HEK293 (cell line): Measurements from ENCODE around the gene TXNRD3.

ENCODE experiments used
- CTCF ChIA-PET: fragments of 350-600 bp; formaldehyde crosslinking; extraction: SDS; loops from one replicate; lab custom pipeline; 2021; ENCODE audit warnings: antibody characterized with exemption; lab: Yijun Ruan, JAX
- POLR2A ChIA-PET: fragments of 300-600 bp; formaldehyde crosslinking; extraction: SDS; loops from one replicate; lab custom pipeline; 2020; ENCODE audit warnings: antibody characterized with exemption, inconsistent platforms; lab: Yijun Ruan, JAX
- H3K27ac ChIP-seq: fragments of 200-500 bp; sonication (Bioruptor generic); 2 replicates; pipeline ENCODE4 v1.5.1; 2014; ENCODE audit warnings: low read depth, low read length, control low read depth, inconsistent platforms; ENCODE audit errors: extremely low read depth
- H3K36me3 ChIP-seq, 2 experiments: fragments of 200-500 bp in 1 of 2; sonication (Bioruptor generic) in 1 of 2; 1 replicate in 1 of 2; 2 replicates in 1 of 2; pipeline ENCODE4 v1.5.1; 2014 to 2017; ENCODE audit warnings: inconsistent platforms in 2 of 2, low read length in 2 of 2; ENCODE audit not compliant: control insufficient read depth in 2 of 2, insufficient read depth in 1 of 2
- H3K4me1 ChIP-seq: fragments of 200-500 bp; sonication (Bioruptor generic); 2 replicates; pipeline ENCODE4 v1.5.1; 2014; ENCODE audit warnings: mild to moderate bottlenecking, low read length, inconsistent platforms; ENCODE audit not compliant: control insufficient read depth, insufficient read depth
- H3K4me3 ChIP-seq: 2 replicates; pipeline ENCODE4 v1.5.1; 2011; ENCODE audit warnings: low read depth, mild to moderate bottlenecking, control low read depth, low read length, moderate library complexity
- H3K9me3 ChIP-seq: fragments of 200-500 bp; sonication (Bioruptor generic); 2 replicates; pipeline ENCODE4 v1.5.1; 2014; ENCODE audit warnings: low read depth, low read length, inconsistent platforms; ENCODE audit not compliant: control insufficient read depth, insufficient read depth
- GFI1B ChIP-seq: fragments of 450-650 bp; formaldehyde crosslinking; IDR thresholded peaks from 2 replicates; pipeline ENCODE4 v1.5.1; 2016; ENCODE audit warnings: missing biosample characterization, missing genetic modification characterization
- GLI4 ChIP-seq: fragments of 450-650 bp; formaldehyde crosslinking; IDR thresholded peaks from 2 replicates; pipeline ENCODE4 v1.5.1; 2016; ENCODE audit warnings: missing biosample characterization, missing genetic modification characterization
- GLIS2 ChIP-seq: fragments of 450-650 bp; formaldehyde crosslinking; IDR thresholded peaks from 2 replicates; pipeline ENCODE4 v1.5.1; 2016; ENCODE audit warnings: missing biosample characterization, missing genetic modification characterization
- HOXA7 ChIP-seq: sonication (generic); formaldehyde crosslinking; IDR thresholded peaks from 2 replicates; pipeline ENCODE4 v1.8.1; 2022; ENCODE audit warnings: missing genetic modification reagents, borderline replicate concordance
- RBAK ChIP-seq: fragments of 450-650 bp; formaldehyde crosslinking; IDR thresholded peaks from 2 replicates; pipeline ENCODE4 v1.5.1; 2016; ENCODE audit warnings: missing biosample characterization, missing genetic modification characterization
- ZBTB48 ChIP-seq: fragments of 450-650 bp; formaldehyde crosslinking; IDR thresholded peaks from 2 replicates; pipeline ENCODE4 v1.5.1; 2016; ENCODE audit warnings: missing biosample characterization, missing genetic modification characterization
- ZBTB7A ChIP-seq: fragments of 450-650 bp; formaldehyde crosslinking; IDR thresholded peaks from 2 replicates; pipeline ENCODE4 v1.5.1; 2016; ENCODE audit warnings: low read depth, missing biosample characterization, missing genetic modification characterization
- ZFHX2 ChIP-seq: fragments of 450-650 bp; formaldehyde crosslinking; conservative IDR thresholded peaks from 2 replicates; pipeline ENCODE4 v1.5.1; 2016; ENCODE audit warnings: missing biosample characterization, missing genetic modification characterization
- ZNF169 ChIP-seq: fragments of 450-650 bp; formaldehyde crosslinking; IDR thresholded peaks from 2 replicates; pipeline ENCODE4 v1.5.1; 2016; ENCODE audit warnings: missing biosample characterization, missing genetic modification characterization
- ZNF211 ChIP-seq: fragments of 450-650 bp; formaldehyde crosslinking; IDR thresholded peaks from 2 replicates; pipeline ENCODE4 v1.5.1; 2016; ENCODE audit warnings: low read depth, missing biosample characterization, missing genetic modification characterization
- ZNF214 ChIP-seq: fragments of 450-650 bp; formaldehyde crosslinking; IDR thresholded peaks from 2 replicates; pipeline ENCODE4 v1.5.1; 2017; ENCODE audit warnings: missing biosample characterization, mild to moderate bottlenecking, missing genetic modification characterization, borderline replicate concordance
- ZNF311 ChIP-seq: fragments of 450-650 bp; formaldehyde crosslinking; IDR thresholded peaks from 2 replicates; pipeline ENCODE4 v1.5.1; 2017; ENCODE audit warnings: missing biosample characterization, missing genetic modification characterization, borderline replicate concordance
- ZNF416 ChIP-seq: fragments of 450-650 bp; formaldehyde crosslinking; IDR thresholded peaks from 2 replicates; pipeline ENCODE4 v1.5.1; 2016; ENCODE audit warnings: missing biosample characterization, missing genetic modification characterization
- ZNF501 ChIP-seq: fragments of 450-650 bp; formaldehyde crosslinking; IDR thresholded peaks from 2 replicates; pipeline ENCODE4 v1.5.1; 2016; ENCODE audit warnings: missing biosample characterization, missing genetic modification characterization
- TF ChIP-seq, protein P1 (sequence below): fragments of 450-650 bp; formaldehyde crosslinking; IDR thresholded peaks from 2 replicates; pipeline ENCODE4 v1.5.1; 2016; ENCODE audit warnings: missing biosample characterization, missing genetic modification characterization
- TF ChIP-seq, protein P2 (sequence below): fragments of 450-650 bp; formaldehyde crosslinking; IDR thresholded peaks from 2 replicates; pipeline ENCODE4 v1.5.1; 2016; ENCODE audit warnings: missing biosample characterization, missing genetic modification characterization, borderline replicate concordance
- TF ChIP-seq, protein P3 (sequence below): fragments of 450-650 bp; formaldehyde crosslinking; IDR thresholded peaks from 2 replicates; pipeline ENCODE4 v1.5.1; 2016; ENCODE audit warnings: missing biosample characterization, missing genetic modification characterization
- TF ChIP-seq, protein P4 (sequence below): fragments of 450-650 bp; IDR thresholded peaks from 2 replicates; pipeline ENCODE4 v1.5.1; 2018; ENCODE audit warnings: missing biosample characterization, mild to moderate bottlenecking, missing genetic modification characterization
- TF ChIP-seq, protein P5 (sequence below): fragments of 450-650 bp; formaldehyde crosslinking; IDR thresholded peaks from 2 replicates; pipeline ENCODE4 v1.5.1; 2017; ENCODE audit warnings: missing biosample characterization, missing genetic modification characterization
- TF ChIP-seq, protein P6 (sequence below): fragments of 450-650 bp; formaldehyde crosslinking; IDR thresholded peaks from 2 replicates; pipeline ENCODE4 v1.5.1; 2016; ENCODE audit warnings: missing biosample characterization, missing genetic modification characterization

The TXNRD3 gene

DNA sequence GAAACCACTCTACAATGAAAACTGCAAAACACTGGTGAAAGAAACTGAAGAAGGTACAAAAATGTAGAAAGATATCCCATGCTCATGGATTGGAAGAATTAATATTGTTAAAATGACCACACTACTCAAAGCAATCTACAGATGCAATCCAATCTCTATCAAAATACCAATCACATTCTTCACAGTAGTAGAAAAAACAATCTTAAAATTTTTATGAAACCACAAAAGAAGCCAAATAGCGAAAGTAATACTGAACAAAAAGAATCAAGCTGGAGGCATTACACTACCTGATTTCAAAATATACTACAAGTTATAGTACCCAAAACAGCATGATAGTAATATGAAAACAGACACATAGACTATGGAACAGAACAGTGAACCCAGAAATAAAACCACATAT is 36.9 kb downstream of the TXNRD3 start:
- Histone ChIP-seq H3K9me3 (no peaks in the 10 kb centered on the region), H3K4me1 (no peaks in the 10 kb centered on the region), H3K4me3 (no peak overlapping the region), H3K36me3 (peaks cover 0 to 37% of the 10 kb centered on the region in 2 experiments; a peak in 2 of 3 replicates), H3K27ac (no peak overlapping the region)
- CTCF ChIA-PET, result no interaction called here
- POLR2A ChIA-PET, result no interaction called here
- TF ChIP-seq GLIS2, result no peak
- no peak for TF ChIP-seq RBAK (tag by site-specific recombination)
- TF ChIP-seq ZNF169 (tag by site-specific recombination), result no peak
- TF ChIP-seq ZNF311, result no peak
- TF ChIP-seq ZBTB48, result no peak
- TF ChIP-seq ZNF416 (tag by site-specific recombination), result no peak
- TF ChIP-seq HOXA7 (CRISPR knock-in tag), result no peak
- TF ChIP-seq ZFHX2 (tag by site-specific recombination), result no peak
- TF ChIP-seq, protein P1, sequence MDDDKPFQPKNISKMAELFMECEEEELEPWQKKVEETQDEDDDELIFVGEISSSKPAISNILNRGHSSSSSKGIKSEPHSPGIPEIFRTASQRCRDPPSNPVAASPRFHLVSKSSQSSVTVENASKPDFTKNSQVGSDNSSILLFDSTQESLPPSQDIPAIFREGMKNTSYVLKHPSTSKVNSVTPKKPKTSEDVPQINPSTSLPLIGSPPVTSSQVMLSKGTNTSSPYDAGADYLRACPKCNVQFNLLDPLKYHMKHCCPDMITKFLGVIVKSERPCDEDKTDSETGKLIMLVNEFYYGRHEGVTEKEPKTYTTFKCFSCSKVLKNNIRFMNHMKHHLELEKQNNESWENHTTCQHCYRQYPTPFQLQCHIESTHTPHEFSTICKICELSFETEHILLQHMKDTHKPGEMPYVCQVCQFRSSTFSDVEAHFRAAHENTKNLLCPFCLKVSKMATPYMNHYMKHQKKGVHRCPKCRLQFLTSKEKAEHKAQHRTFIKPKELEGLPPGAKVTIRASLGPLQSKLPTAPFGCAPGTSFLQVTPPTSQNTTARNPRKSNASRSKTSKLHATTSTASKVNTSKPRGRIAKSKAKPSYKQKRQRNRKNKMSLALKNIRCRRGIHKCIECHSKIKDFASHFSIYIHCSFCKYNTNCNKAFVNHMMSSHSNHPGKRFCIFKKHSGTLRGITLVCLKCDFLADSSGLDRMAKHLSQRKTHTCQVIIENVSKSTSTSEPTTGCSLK (tag by site-specific recombination), result no peak
- TF ChIP-seq ZNF501, result no peak
- TF ChIP-seq, protein P2, sequence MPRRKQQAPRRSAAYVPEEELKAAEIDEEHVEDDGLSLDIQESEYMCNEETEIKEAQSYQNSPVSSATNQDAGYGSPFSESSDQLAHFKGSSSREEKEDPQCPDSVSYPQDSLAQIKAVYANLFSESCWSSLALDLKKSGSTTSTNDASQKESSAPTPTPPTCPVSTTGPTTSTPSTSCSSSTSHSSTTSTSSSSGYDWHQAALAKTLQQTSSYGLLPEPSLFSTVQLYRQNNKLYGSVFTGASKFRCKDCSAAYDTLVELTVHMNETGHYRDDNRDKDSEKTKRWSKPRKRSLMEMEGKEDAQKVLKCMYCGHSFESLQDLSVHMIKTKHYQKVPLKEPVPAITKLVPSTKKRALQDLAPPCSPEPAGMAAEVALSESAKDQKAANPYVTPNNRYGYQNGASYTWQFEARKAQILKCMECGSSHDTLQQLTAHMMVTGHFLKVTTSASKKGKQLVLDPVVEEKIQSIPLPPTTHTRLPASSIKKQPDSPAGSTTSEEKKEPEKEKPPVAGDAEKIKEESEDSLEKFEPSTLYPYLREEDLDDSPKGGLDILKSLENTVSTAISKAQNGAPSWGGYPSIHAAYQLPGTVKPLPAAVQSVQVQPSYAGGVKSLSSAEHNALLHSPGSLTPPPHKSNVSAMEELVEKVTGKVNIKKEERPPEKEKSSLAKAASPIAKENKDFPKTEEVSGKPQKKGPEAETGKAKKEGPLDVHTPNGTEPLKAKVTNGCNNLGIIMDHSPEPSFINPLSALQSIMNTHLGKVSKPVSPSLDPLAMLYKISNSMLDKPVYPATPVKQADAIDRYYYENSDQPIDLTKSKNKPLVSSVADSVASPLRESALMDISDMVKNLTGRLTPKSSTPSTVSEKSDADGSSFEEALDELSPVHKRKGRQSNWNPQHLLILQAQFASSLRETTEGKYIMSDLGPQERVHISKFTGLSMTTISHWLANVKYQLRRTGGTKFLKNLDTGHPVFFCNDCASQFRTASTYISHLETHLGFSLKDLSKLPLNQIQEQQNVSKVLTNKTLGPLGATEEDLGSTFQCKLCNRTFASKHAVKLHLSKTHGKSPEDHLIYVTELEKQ (tag by site-specific recombination), result no peak
- TF ChIP-seq, protein P3, sequence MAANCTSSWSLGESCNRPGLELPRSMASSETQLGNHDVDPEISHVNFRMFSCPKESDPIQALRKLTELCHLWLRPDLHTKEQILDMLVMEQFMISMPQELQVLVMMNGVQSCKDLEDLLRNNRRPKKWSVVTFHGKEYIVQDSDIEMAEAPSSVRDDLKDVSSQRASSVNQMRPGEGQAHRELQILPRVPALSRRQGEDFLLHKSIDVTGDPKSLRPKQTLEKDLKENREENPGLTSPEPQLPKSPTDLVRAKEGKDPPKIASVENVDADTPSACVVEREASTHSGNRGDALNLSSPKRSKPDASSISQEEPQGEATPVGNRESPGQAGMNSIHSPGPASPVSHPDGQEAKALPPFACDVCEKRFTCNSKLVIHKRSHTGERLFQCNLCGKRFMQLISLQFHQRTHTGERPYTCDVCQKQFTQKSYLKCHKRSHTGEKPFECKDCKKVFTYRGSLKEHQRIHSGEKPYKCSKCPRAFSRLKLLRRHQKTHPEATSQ (tag by site-specific recombination), result no peak
- no peak for TF ChIP-seq ZNF214 (tag by site-specific recombination)
- TF ChIP-seq, protein P4, sequence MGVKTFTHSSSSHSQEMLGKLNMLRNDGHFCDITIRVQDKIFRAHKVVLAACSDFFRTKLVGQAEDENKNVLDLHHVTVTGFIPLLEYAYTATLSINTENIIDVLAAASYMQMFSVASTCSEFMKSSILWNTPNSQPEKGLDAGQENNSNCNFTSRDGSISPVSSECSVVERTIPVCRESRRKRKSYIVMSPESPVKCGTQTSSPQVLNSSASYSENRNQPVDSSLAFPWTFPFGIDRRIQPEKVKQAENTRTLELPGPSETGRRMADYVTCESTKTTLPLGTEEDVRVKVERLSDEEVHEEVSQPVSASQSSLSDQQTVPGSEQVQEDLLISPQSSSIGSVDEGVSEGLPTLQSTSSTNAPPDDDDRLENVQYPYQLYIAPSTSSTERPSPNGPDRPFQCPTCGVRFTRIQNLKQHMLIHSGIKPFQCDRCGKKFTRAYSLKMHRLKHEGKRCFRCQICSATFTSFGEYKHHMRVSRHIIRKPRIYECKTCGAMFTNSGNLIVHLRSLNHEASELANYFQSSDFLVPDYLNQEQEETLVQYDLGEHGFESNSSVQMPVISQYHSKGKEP, result no peak

DNA sequence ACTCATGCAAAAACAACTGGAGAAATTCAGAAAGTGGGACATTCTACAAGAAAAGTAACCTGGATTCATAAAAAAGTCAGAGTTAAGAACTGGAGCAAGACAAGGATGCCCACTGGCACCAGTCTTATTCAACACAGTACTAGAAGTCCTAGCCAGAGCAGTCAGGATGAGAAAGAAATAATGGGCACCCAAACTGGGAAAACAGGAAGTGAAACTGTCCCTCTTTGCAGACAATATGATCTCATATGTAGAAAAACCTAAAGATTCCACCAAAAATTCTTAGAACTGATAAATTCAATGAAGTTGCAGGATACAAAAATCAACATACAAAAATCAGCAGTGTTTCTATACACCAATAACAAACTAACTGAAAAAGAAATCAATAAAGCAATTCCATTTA is 37.4 kb downstream of the TXNRD3 start:
- no peak overlapping the region for H3K27ac ChIP-seq
- ChIA-PET POLR2A (no interaction called here), CTCF (no interaction called here)
- H3K4me3 ChIP-seq, result no peak overlapping the region
- H3K4me1 ChIP-seq, result no peaks in the 10 kb centered on the region
- TF ChIP-seq, protein P5, sequence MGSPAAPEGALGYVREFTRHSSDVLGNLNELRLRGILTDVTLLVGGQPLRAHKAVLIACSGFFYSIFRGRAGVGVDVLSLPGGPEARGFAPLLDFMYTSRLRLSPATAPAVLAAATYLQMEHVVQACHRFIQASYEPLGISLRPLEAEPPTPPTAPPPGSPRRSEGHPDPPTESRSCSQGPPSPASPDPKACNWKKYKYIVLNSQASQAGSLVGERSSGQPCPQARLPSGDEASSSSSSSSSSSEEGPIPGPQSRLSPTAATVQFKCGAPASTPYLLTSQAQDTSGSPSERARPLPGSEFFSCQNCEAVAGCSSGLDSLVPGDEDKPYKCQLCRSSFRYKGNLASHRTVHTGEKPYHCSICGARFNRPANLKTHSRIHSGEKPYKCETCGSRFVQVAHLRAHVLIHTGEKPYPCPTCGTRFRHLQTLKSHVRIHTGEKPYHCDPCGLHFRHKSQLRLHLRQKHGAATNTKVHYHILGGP (tag by site-specific recombination), result no peak
- TF ChIP-seq GLI4 (tag by site-specific recombination) (no peak), GFI1B (no peak), ZNF211 (tag by site-specific recombination) (no peak), ZBTB7A (tag by site-specific recombination) (no peak)
- TF ChIP-seq, protein P6, sequence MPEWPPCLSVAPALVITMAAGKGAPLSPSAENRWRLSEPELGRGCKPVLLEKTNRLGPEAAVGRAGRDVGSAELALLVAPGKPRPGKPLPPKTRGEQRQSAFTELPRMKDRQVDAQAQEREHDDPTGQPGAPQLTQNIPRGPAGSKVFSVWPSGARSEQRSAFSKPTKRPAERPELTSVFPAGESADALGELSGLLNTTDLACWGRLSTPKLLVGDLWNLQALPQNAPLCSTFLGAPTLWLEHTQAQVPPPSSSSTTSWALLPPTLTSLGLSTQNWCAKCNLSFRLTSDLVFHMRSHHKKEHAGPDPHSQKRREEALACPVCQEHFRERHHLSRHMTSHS (tag by site-specific recombination), result no peak
- H3K9me3 ChIP-seq, result no peaks in the 10 kb centered on the region
- peaks cover 0 to 38% of the 10 kb centered on the region in 2 experiments; a peak in 2 of 3 replicates for H3K36me3 ChIP-seq
